Stimulated activated CD8-positive, alpha-beta memory T cell treated with anti-CD3 and anti-CD28 coated beads, Interleukin-15, amount 100 ng/mL, for 4 hours (primary cell): ENCODE data around the gene IGSF21.
"Not testable (repeated sequence)": the region's sequence is repeated elsewhere in the genome, so short reads cannot be mapped to it uniquely, and the experiment has no call there.

Source experiments
- DNase-seq, 2 donors: peaks; one replicate each; pipeline ENCODE4 v3.0.0-alpha.2; 2020; ENCODE audit warnings: low read depth in 2 of 2

Gene IGSF21

GRCh38 chr1:18400347-18401102 lies 292.9 kb downstream of the IGSF21 start:
- no peak for DNase-seq

GRCh38 chr1:18401921-18402320 lies 294.3 kb downstream of the IGSF21 start:
- DNase-seq = no peak

- DNase-seq = no peak
Observed at GRCh38 chr1:18404460-18404859, 296.9 kb downstream of the IGSF21 start.

- DNase-seq = no peak
Observed at GRCh38 chr1:18407166-18408045, 299.8 kb downstream of the IGSF21 start.

- no peak for DNase-seq
Observed at GRCh38 chr1:18408656-18409370, 301.2 kb downstream of the IGSF21 start.

- DNase-seq = no peak
Observed at GRCh38 chr1:18409609-18410237, 302.1 kb downstream of the IGSF21 start.

- no peak for DNase-seq
Observed at GRCh38 chr1:18410407-18410806, 302.8 kb downstream of the IGSF21 start.

- DNase-seq = no peak
Observed at GRCh38 chr1:18411321-18411720, 303.7 kb downstream of the IGSF21 start.

- no peak for DNase-seq
Observed at GRCh38 chr1:18411820-18412641, 304.4 kb downstream of the IGSF21 start.

- DNase-seq = no peak
Observed at GRCh38 chr1:18412882-18413353, 305.3 kb downstream of the IGSF21 start.

GRCh38 chr1:18413541-18414305 lies 306.1 kb downstream of the IGSF21 start:
- DNase-seq = no peak

- DNase-seq = no peak
Observed at GRCh38 chr1:18414321-18414720, 306.7 kb downstream of the IGSF21 start.

GRCh38 chr1:18414872-18415447 lies 307.4 kb downstream of the IGSF21 start:
- no peak for DNase-seq

- no peak for DNase-seq
Observed at GRCh38 chr1:18415448-18416027, 307.9 kb downstream of the IGSF21 start.

- DNase-seq = not testable (repeated sequence)
Observed at GRCh38 chr1:18416126-18416525, 308.5 kb downstream of the IGSF21 start.

GRCh38 chr1:18417316-18418269 lies 310.0 kb downstream of the IGSF21 start:
- no peak for DNase-seq

- DNase-seq = no peak
Observed at GRCh38 chr1:18419113-18419844, 311.7 kb downstream of the IGSF21 start.

- no peak for DNase-seq
Observed at GRCh38 chr1:18419845-18420184, 312.2 kb downstream of the IGSF21 start.
